GM19035 (cell line): Measurements from ENCODE around the gene CAD.
"Not testable (repeated sequence)": the region's sequence is repeated elsewhere in the genome, so short reads cannot be mapped to it uniquely, and the experiment has no call there.

ENCODE experiments used
- ATAC-seq: cut with Tn5 transposase; IDR thresholded peaks from one replicate; pipeline ENCODE4 v1.9.1; 2021; ENCODE audit not compliant: unreplicated experiment

Gene CAD

GRCh38 chr2:27198068-27198467, 19.1 kb upstream of the CAD start:
- not testable (repeated sequence) for ATAC-seq

DNA sequence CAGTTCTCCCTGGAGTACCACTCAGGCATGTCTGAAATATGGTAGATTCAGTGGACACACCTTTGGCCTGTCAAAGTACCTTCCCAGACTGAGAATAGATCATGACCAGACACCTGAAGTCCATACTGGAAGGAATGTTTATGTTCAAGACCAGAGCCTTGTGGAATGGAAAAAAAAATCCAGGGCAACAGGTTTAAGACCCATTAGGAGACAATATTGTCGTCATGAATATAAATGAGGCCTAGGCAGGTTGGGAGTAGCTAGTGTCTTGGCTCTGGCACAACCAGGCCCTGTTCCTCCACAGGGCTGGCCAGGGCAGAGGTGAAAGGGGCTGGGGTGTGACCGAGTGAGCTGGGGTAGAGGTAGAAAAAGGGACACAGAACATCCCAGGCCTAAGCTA, 18.5 kb upstream of the CAD start:
- no peak for ATAC-seq

DNA sequence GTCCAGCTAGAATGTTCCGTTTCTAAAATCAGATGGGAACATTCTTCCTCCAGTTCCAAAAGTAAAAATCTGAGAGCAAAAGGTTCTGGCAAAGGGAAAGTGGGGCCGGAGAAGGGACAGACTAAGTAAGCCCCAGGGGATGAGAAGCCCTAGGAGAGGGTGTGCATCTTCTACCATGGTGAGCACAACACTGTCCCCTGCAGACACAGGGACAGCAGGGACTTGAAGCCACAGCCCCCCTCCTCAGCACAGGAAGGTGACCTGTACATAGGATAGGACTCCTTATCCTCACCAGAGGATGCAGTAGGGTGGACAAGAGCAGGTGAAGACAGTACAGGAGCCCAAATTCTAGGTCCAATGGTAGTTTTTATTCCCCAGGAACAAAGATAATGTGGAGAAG, 17.9 kb upstream of the CAD start:
- no peak for ATAC-seq

- ATAC-seq, result no peak
Measured at GRCh38 chr2:27201675-27202074, 15.5 kb upstream of the CAD start.

GRCh38 chr2:27202854-27203253, 14.3 kb upstream of the CAD start:
- ATAC-seq, result no peak

DNA sequence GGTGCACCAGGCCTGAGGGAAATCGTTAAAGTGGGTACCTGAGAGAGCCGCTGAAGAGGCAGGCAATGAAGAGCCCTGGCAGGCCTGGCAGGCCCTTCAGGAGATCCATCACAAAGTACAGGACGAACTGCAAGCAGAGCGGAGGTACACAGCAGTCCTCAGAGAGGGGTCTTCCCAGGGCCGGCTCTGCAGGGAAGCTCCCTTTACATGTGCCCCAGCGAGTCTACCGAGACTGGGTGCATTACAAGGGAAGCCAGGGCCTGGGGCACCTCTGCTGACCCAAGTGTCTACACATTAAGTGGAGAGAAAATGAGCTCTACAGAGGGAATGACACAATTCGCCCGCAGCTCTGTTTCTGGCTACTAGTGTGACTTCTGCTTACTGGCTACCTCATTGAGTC, 13.4 kb upstream of the CAD start:
- no peak for ATAC-seq

DNA sequence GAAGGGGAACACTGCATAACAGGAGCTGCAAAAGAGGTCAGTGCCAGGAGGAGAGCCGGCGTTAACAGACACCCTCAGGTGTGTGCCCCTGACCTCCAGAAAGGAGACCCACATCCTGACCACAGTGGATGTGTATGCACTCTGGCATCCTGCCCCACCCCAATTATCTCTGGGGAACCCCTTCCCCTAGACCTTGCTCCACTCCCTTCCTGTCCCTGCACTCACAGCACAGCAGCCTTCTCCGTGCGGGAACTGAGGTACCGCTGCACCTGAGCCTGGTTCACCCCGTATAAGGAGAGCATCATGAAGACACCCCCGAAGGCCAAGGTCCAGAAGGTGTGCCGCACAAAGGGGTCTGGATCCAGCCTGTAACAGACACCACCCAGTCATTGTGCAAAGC, 12.6 kb upstream of the CAD start:
- no peak for ATAC-seq

- ATAC-seq, result no peak
Measured at GRCh38 chr2:27205206-27205605, 12.0 kb upstream of the CAD start.

- no peak for ATAC-seq
Measured at GRCh38 chr2:27206346-27206745, 10.8 kb upstream of the CAD start.

- ATAC-seq, result no peak
Measured at GRCh38 chr2:27208486-27209050, 8.6 kb upstream of the CAD start.

- ATAC-seq, result no peak
Measured at GRCh38 chr2:27209621-27210401, 7.4 kb upstream of the CAD start.

DNA sequence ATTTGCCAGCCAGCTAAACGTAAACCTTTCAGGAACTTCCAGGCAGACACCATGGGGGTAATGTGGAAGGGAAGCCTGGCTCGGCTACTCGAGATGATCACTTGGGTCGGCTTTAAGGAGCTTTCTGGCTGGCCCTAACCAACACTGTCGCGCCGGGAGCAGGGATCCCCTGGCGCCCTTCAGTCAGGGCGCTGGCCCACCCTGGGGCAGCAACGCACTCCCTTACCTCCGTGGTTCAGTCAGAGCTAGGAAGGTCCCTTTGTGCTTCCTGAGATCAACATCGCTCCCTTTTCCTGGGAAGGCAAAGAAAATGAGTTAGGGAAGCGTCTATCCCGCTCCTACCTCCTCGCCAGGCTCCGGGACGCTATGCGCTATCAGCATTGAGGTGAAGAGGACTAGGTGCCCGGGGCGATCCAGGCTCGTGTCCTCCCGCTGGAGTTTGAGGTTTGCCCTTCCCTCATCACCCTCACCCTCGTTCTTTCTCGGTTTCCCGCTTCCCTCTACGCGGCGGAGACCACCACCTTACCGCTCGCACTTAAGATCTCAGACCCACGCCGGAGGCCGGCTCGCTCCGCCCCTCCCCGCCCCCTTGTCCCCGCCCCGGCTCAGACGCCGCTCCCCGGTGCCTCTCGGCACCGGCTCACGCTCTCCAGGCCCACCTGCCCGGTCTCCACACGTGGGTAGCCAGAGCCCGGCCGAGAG, 5.8 kb upstream of the CAD start:
- ATAC-seq, result peak; percentile 6

DNA sequence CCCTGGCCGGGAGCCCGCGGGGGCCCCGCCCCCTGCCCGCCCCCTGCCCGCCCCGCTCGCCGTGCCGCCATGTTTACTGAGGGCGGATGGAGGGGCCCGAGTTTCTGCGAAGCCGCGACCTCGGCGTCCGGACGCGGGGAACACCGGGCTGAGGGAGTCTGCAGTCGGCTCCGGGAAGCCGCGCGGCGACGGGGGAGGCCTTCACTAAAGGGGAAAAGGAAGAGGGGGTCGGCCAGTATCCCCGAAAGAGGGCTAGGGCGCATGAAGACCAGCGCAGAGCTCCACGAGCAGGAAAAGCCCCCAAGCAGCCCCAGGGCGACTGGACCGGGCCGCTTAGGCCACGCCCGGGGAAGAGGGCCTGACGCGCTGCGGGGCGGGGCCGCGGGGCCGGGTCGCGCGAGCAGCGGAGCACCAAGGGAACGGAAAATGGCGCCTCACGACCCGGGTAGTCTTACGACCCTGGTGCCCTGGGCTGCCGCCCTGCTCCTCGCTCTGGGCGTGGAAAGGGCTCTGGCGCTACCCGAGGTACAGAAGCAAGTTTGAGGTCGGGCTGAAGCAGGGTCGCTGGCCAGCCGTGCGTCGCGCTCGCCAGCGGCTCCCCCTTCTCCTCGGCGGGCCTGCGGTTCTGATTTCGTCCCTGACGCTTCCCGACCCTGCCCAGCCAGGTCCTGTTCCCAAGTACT, 5.1 kb upstream of the CAD start, which contains the start of the genes ATRAID and SLC5A6:
TSS of gene ATRAID (plus strand) at position 99 of the 683 bp plus-strand sequence. CDS start at position 427, 328 bp downstream.
TSS of gene SLC5A6 (minus strand) at position 326 of the 683 bp plus-strand sequence. CDS start 4,618 bp downstream, outside the sequence.
- peak; percentile 74 for ATAC-seq

DNA sequence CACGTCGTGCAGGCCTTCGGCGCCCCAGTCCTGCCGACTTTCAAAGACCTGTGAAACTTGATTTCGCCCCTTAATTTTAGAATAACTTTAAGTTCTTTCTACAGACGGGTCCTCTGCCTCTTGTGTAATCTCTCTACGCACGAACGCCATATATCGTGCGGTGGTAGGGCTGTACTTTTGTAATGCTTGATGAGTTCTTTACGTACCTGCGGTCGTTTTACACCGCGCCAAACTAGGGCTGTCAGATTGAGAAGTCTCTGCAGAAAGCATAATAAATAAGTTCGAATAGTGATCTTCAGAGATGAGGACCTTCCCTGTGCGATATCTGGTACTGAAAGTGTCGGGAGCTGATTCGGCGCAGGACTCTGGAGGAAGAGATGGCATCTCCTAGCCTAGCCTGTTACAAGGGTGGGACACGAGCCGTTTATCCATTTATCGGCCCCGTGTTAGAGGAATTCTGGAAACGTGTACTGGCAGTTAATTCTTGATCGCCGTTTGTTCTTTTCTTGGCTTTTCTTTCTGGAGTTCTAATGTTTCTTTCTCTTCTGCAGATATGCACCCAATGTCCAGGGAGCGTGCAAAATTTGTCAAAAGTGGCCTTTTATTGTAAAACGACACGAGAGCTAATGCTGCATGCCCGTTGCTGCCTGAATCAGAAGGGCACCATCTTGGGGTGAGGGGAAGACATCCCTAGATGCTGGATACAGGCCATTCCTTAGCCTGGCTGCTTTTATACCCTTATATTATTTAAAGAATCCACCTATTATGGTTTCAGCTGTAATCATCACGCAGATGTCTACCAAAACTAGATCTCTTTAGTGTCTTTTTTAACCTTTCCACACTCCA, 4.3 kb upstream of the CAD start:
- peak; percentile 17 for ATAC-seq

GRCh38 chr2:27214941-27215340, 2.2 kb upstream of the CAD start:
- ATAC-seq, result no peak

DNA sequence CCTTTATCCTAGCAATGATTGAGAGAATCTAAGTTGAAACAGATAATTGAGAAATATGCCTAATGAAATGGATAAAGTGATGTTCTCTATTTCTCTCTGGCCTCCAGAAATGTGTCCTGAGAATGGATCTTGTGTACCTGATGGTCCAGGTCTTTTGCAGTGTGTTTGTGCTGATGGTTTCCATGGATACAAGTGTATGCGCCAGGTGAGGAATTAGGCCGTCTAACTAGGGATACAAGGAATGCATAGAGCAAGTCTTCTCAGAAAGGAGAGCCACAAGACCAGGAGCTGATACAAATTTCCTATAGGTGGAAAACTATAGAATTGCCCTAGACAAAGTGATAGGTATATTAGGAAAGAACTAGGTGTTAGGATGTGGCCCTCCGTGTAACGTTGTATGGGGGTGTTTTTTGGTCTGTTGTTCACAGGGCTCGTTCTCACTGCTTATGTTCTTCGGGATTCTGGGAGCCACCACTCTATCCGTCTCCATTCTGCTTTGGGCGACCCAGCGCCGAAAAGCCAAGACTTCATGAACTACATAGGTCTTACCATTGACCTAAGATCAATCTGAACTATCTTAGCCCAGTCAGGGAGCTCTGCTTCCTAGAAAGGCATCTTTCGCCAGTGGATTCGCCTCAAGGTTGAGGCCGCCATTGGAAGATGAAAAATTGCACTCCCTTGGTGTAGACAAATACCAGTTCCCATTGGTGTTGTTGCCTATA, 592 bp upstream of the CAD start:
- no peak for ATAC-seq

- no peak for ATAC-seq
Measured at GRCh38 chr2:27218614-27219013, 1.4 kb downstream of the CAD start.

DNA sequence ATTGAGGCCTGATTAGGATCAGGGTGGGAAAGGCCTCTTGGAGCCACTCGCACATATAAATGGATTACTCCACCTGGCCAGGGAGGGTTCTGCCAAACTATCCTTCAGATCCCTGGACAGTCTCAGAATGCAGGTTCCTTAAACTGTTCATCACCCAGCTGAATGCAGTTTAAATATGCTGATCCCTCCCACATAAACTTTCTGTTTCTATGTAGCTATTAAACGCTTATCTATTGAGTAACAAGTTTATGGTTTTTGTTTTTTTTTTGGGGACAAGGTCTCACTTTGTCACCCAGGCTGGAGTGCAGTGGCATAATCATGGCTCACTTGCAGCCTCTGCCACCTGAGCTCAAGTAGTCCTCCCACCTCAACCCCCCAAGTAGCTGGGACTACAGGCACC, 1.9 kb downstream of the CAD start:
- no peak for ATAC-seq

- no peak for ATAC-seq
Measured at GRCh38 chr2:27220091-27220490, 2.9 kb downstream of the CAD start.

DNA sequence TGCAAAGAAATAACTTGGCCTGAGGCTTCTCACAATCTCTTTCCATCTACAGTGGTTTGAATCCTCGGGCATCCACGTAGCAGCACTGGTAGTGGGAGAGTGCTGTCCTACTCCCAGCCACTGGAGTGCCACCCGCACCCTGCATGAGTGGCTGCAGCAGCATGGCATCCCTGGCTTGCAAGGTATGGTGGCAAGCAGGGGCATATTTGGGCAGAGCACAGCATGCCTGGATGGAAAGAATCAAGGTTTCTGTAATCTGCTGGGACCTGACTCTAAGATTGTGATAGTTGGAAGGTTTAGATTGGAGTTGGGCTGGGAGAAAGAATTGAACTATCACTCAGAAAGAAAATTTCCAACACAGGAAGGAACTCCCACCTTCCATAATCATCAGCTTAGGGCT, 4.0 kb downstream of the CAD start:
- ATAC-seq, result no peak
